Measurements from ENCODE around the gene SULT2B1. TPM values are rescaled to one million over a fixed set of nuclear protein-coding genes. Genes with fewer than 3 reads are reported as not detected.

Gene SULT2B1
- total and polyA plus RNA-seq, 2 of the 4 experiments (the other 2 are of a cell fraction): 0.09 TPM; not detected in 1

GRCh38 chr19:48520134-48520533 is 31.8 kb upstream of the SULT2B1 start:
- no peak overlapping the region for H3K23ac ChIP-seq (ENCODE audit: low read depth, low read length)
- DNase-seq (no peak), ATAC-seq (ENCODE audit: low read depth) (no peak)
- BruUV-seq (replicated peaks): no TSS peak
- no peak overlapping the region for H3K4me3 ChIP-seq (ENCODE audit: insufficient read depth, low read depth, low read length)
- no peak overlapping the region for H4K8ac ChIP-seq (ENCODE audit: low read depth in 2 of 2, low read length in 2 of 2)
- H2BK5ac ChIP-seq (ENCODE audit: low read depth, low read length, poor library complexity, severe bottlenecking): no peak overlapping the region
- no peak overlapping the region for H4K91ac ChIP-seq (ENCODE audit: insufficient read depth, low read depth, low read length)
- no peak overlapping the region for H2BK20ac ChIP-seq (ENCODE audit: low read depth, low read length)
- ChIA-PET CTCF (no interaction called here), POLR2A (ENCODE audit: unreplicated experiment) (no interaction called here)
- no peak overlapping the region for H4K5ac ChIP-seq (ENCODE audit: low read depth, low read length)
- no peaks in the 10 kb centered on the region for H3K9me1 ChIP-seq (ENCODE audit: insufficient read depth, low read length)
- H3K4me2 ChIP-seq (ENCODE audit: low read depth, low read length): no peak overlapping the region
- WGBS, 2 experiments (ENCODE audit: extremely low coverage in 2 of 2, insufficient read length in 1 of 2): no CpG with 5 or more reads among the region's 4 CpGs
- H3K27me3 ChIP-seq (ENCODE audit: control insufficient read depth, insufficient read depth, low read length): no peaks in the 10 kb centered on the region; the same call in 1 of the 2 replicates
- H2AFZ ChIP-seq (replicated peaks; ENCODE audit: low read length, poor library complexity): no peak overlapping the region
- TF ChIP-seq POLR2A (IDR thresholded peaks at IDR 0.05; ENCODE audit: low read depth, low read length): no peak
- TF ChIP-seq RCOR1 (IDR thresholded peaks at IDR 0.05; ENCODE audit: insufficient replicate concordance, low read length): no peak
- TF ChIP-seq RFX5 (IDR thresholded peaks at IDR 0.05; ENCODE audit: low read depth, low read length): no peak
- no peak for TF ChIP-seq MAZ (IDR thresholded peaks at IDR 0.05; ENCODE audit: borderline replicate concordance, low read depth, low read length)
- TF ChIP-seq ELK1 (IDR thresholded peaks at IDR 0.05; ENCODE audit: borderline replicate concordance, low read depth, low read length): no peak
- no peak overlapping the region for H2BK15ac ChIP-seq (ENCODE audit: low read depth, low read length)
- in situ Hi-C loops (cut with MboI; ENCODE audit: low sequenced_read_pairs) (no loop called here), dilution Hi-C loops (cut with HindIII; ENCODE audit: low sequenced_read_pairs, unreplicated experiment) (no loop called here), intact Hi-C loops (cut with micrococcal nuclease) (no loop called here)
- no peaks in the 10 kb centered on the region for H3K4me1 ChIP-seq (ENCODE audit: control insufficient read depth, insufficient read depth, low read length)
- H4K20me1 ChIP-seq (ENCODE audit: insufficient read depth, low read length): no peaks in the 10 kb centered on the region
- H3K18ac ChIP-seq (ENCODE audit: low read depth, low read length): no peak overlapping the region
- no peak overlapping the region for H3K9ac ChIP-seq (ENCODE audit: low read depth, low read length)
- H3K9me3 ChIP-seq (ENCODE audit: control insufficient read depth, insufficient read depth, low read length): peaks cover 8% of the 10 kb centered on the region
- H2BK120ac ChIP-seq (ENCODE audit: low read depth, low read length): no peak overlapping the region
- no peaks in the 10 kb centered on the region for H3K79me1 ChIP-seq (ENCODE audit: low read depth in 1 of 2, low read length in 2 of 2)
- no peak overlapping the region for H2AK9ac ChIP-seq (replicated peaks; ENCODE audit: low read depth, low read length, poor library complexity)
- no peak overlapping the region for H3K4ac ChIP-seq (ENCODE audit: low read depth, low read length)
- no peaks in the 10 kb centered on the region for H3K36me3 ChIP-seq (ENCODE audit: control insufficient read depth, insufficient read depth, low read length)
- no peak overlapping the region for H3K14ac ChIP-seq (replicated peaks; ENCODE audit: low read depth, low read length)
- H3K56ac ChIP-seq (ENCODE audit: extremely low read depth, insufficient read depth, low read length): no peak overlapping the region
- H2AK5ac ChIP-seq (ENCODE audit: low read depth, low read length): no peak overlapping the region
- no peak overlapping the region for H3K27ac ChIP-seq (ENCODE audit: insufficient read depth, low read length)
